Measurements from ENCODE around the gene TMC7. TPM values are rescaled to one million over a fixed set of nuclear protein-coding genes. Genes with fewer than 3 reads are reported as not detected.
A peak's percentile ranks its signal among the peaks of the same experiment; 100 is the strongest.

Gene TMC7
- total RNA-seq, 2 experiments from 2014 or later: not detected

DNA sequence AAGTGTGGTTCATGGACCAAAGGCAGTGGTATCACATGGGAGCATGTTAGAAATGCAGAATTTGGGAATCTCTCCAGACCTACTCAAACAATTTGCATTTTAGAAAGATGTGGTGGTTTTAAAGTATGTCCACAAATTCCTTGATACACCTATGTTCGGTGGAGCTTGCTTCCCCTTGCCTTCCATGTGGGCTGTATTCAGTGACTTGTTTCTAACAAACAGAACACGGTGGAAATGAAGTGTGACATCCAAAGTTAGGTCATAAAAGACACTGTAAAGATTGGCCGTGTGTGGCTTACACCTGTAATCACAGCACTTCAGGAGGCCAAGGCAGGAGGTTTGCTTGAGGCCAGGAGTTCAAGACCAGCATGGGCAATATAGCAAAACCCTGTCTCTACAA, 100.4 kb downstream of the TMC7 start:
- ChIA-PET CTCF (interaction anchor here (4.4 to 5.2 kb wide), 2 partner anchors 96 to 418 kb away, joined by 41 to 42 read pairs; no protein-coding TSS in a partner anchor), POLR2A (no interaction called here)
- Mint-ChIP-seq H3K4me1 (ENCODE audit: low read depth) (peaks cover 7% of the 10 kb centered on the region), H3K36me3 (ENCODE audit: low read depth) (peaks cover 16% of the 10 kb centered on the region), H3K9me3 (ENCODE audit: insufficient read depth) (no peaks in the 10 kb centered on the region), H3K27ac (no peak overlapping the region), H3K4me3 (no peak overlapping the region), H3K27me3 (ENCODE audit: low read depth) (peaks cover 9% of the 10 kb centered on the region)
- no peak for ATAC-seq
- DNase-seq: no peak

DNA sequence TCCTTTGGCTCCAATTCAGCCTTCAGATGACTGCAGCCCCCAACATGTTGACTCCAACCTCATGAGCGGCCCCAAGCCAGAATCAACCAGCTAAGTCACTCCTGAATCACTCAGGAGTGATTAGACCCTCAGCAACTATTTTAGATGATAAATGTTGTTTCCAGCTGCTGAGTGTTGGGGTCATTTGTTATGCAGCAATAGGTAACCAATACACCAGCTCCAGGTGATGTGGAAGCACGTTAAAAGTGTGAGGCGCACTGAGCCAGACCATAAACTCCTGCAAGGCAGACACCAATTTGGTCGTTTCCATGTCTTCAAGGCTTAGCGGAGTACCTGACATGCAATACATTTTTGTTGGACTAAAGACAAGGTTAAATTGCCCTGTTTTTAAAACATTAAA, 101.1 kb downstream of the TMC7 start:
- Mint-ChIP-seq H3K36me3 (ENCODE audit: low read depth) (peaks cover 15% of the 10 kb centered on the region), H3K27me3 (ENCODE audit: low read depth) (peaks cover 9% of the 10 kb centered on the region), H3K4me3 (no peak overlapping the region), H3K27ac (no peak overlapping the region), H3K4me1 (ENCODE audit: low read depth) (peaks cover 7% of the 10 kb centered on the region), H3K9me3 (ENCODE audit: insufficient read depth) (no peaks in the 10 kb centered on the region)
- ATAC-seq (no peak), DNase-seq (no peak)
- POLR2A ChIA-PET: no interaction called here
- CTCF ChIA-PET: interaction anchor here (1.0 to 5.2 kb wide), 6 partner anchors 8 to 418 kb away, joined by 3 to 42 read pairs (median 8); partner anchors contain the start of gene ARL6IP1

DNA sequence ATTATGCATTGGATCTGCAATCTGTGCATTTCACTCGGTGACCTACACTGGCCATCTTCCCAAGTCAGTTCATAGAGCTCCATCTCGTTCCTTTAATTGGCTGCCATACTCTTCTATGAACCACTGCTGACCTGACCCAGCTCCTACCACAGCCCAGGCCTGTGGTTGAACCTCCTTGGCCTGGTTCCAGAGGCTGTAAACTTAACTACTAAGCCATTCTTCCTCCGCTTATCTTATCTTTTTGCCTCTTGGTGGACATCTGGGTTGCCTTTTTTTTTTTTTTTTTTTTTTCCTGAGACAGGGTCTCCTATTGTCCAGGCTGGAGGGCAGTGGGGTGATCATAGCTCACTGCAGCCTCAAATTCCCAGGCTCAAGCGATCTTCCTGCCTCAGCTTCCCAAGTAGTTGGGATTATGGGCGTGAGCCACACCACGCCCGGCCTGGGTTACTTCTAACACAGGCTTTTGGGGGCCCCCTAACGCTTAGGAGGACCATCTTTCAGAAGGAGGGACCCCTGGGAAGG, 102.0 kb downstream of the TMC7 start:
- Mint-ChIP-seq H3K9me3 (ENCODE audit: insufficient read depth) (no peaks in the 10 kb centered on the region), H3K4me3 (no peak overlapping the region), H3K27ac (no peak overlapping the region), H3K4me1 (ENCODE audit: low read depth) (peaks cover 7% of the 10 kb centered on the region), H3K36me3 (ENCODE audit: low read depth) (peaks cover 13% of the 10 kb centered on the region), H3K27me3 (ENCODE audit: low read depth) (peaks cover 9% of the 10 kb centered on the region)
- DNase-seq (no peak), ATAC-seq (no peak)
- ChIA-PET CTCF (interaction anchor here (0.7 to 5.2 kb wide), 33 partner anchors 9 to 470 kb away, joined by 3 to 42 read pairs (median 4); partner anchors contain the start of genes ARL6IP1, COQ7 and VPS35L), POLR2A (interaction anchor here (0.6 kb wide), 1 partner anchor 7 kb away, joined by 4 read pairs; no protein-coding TSS in a partner anchor)

DNA sequence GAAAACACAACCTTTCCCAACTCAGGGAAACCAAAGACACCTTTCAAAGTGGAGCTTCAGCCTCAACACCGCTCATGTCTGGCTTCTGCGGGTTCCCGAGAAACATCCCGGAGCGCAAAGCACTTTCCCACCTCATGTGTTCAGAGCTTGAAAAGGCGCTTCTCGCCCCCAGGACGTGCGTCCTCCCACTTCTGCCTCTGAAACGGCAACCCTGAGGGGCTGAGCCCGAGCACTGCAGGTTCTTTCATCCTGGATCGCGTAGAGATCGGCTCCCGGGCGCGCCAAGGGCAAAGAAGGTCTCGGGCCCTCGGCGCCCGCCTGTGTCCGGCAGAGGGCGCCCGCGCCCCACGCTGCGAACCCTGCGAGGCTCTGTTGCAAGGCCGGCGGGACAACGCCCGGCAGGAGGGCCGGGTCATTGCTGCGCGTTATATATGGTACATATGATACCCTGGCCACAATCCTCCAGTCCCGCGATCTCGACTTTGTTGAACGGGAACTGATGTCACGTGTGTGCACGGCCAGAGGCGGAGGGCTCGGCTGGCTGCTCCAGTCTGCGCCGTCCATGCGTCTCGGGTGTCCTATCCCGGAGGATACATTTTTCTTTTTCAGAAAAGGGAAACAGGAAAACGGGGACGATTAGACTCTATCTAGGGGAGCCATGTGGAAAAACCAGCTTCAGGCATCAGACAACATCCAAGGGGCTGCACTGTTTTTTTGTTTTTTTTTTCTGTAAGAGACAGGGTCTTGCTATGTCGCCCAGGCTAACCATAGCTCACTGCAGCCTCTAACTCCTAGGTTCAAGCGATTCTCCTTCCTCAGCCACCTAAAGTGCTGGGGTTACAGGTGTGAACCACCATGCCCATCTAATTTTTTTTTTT, 102.8 kb downstream of the TMC7 start:
- no peaks in the 10 kb centered on the region for H3K9me3 Mint-ChIP-seq (ENCODE audit: insufficient read depth)
- no peak overlapping the region for H3K27ac Mint-ChIP-seq
- peak overlapping the region; percentile 57 for H3K4me3 Mint-ChIP-seq
- ChIA-PET POLR2A (interaction anchor here (0.5 to 0.6 kb wide), 2 partner anchors 8 to 18 kb away, joined by 4 read pairs; no protein-coding TSS in a partner anchor), CTCF (interaction anchor here (0.7 to 5.2 kb wide), 33 partner anchors 8 to 469 kb away, joined by 3 to 42 read pairs (median 4); partner anchors contain the start of genes ARL6IP1, COQ7 and VPS35L)
- H3K4me1 Mint-ChIP-seq (ENCODE audit: low read depth): peaks cover 7% of the 10 kb centered on the region
- H3K27me3 Mint-ChIP-seq (ENCODE audit: low read depth): peaks cover 9% of the 10 kb centered on the region
- peak; percentile 81 for DNase-seq
- ATAC-seq: peak; percentile 99
- peaks cover 6% of the 10 kb centered on the region for H3K36me3 Mint-ChIP-seq (ENCODE audit: low read depth)

DNA sequence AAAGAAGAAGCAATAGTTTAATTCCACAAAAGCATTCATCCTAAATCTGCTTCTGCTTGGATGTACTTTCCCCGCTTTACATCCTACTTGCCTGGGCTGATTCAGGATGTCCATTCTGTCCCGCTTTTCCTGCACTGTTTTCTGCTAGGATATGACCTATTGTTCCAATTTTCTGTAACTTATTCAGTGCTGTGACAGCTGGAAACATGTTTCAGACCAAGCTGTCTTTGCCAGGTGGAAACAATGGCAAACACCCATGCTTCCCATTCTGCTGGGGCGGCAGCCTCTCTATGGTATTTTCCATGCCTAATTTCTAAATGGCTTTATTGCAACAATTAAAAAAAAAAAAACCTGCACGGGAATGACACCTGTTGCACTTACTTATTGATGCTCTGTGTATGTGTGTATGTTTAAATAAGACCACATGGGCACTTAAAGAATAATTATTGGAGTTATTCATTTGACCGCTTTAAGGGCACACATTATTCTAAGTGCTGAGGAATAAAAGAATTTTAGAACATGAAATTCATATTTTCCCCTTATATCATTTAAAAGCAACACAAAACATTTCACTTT, 104.7 kb downstream of the TMC7 start:
- H3K9me3 Mint-ChIP-seq (ENCODE audit: insufficient read depth): no peaks in the 10 kb centered on the region
- ChIA-PET POLR2A (no interaction called here), CTCF (interaction anchor here (1.1 to 5.2 kb wide), 2 partner anchors 91 to 415 kb away, joined by 3 to 41 read pairs; no protein-coding TSS in a partner anchor)
- ATAC-seq (no peak), DNase-seq (no peak)
- no peaks in the 10 kb centered on the region for H3K36me3 Mint-ChIP-seq (ENCODE audit: low read depth)
- H3K27ac Mint-ChIP-seq: no peak overlapping the region
- H3K27me3 Mint-ChIP-seq (ENCODE audit: low read depth): peaks cover 9% of the 10 kb centered on the region
- H3K4me3 Mint-ChIP-seq: no peak overlapping the region
- H3K4me1 Mint-ChIP-seq (ENCODE audit: low read depth): peaks cover 7% of the 10 kb centered on the region

DNA sequence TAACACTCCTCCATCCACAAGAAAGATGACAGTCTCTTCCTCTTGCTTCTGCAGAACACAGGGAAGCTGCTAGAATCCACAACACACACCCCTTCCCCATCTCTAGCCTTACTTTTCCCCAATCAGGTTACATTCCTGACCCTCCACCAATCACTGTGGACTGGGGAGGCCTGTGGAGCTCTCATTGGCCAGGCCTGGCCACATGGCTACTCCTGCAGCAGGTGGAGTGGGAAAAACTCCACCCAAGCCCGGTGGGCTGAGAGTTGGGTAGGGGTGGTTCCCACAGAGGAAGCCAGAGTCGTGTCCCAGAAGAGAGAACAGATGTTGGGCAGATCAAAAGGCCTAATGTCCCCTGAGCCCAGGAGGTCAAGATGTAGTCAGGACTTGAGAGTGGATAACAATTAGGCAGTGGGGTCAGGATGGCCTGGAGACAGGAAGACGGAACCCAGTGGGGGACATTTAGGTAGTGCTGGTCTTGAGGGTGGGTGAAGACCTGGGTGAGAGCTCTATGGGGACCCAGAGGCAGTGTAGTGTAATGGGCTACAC, 105.7 kb downstream of the TMC7 start:
- ChIA-PET POLR2A (no interaction called here), CTCF (interaction anchor here (1.1 to 5.2 kb wide), 2 partner anchors 90 to 413 kb away, joined by 3 to 41 read pairs; no protein-coding TSS in a partner anchor)
- Mint-ChIP-seq H3K36me3 (ENCODE audit: low read depth) (peaks cover 1% of the 10 kb centered on the region), H3K4me3 (no peak overlapping the region), H3K9me3 (ENCODE audit: insufficient read depth) (no peaks in the 10 kb centered on the region), H3K27me3 (ENCODE audit: low read depth) (peaks cover 9% of the 10 kb centered on the region), H3K27ac (no peak overlapping the region), H3K4me1 (ENCODE audit: low read depth) (peaks cover 7% of the 10 kb centered on the region)
- DNase-seq: no peak
- ATAC-seq: no peak

DNA sequence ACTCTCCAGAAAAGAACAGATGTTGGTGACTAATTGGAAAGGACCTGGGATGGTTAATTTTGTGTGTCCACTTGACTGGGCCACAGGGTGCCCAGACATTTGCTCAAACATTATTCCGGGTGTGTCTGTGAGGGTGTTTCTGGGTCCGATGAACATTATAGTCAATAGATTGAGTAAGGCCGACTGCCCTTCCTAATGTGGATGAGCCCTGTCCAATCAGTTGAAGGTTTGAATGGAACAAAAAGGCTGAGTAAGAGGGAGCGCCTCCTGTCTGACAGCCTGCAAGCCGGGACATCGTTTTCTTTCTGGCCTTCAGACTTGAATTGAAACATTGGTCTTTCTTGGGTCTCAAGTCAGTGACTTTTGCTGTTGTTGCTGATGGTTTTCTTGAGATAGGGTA, 107.2 kb downstream of the TMC7 start:
- POLR2A ChIA-PET: no interaction called here
- Mint-ChIP-seq H3K36me3 (ENCODE audit: low read depth) (peaks cover 8% of the 10 kb centered on the region), H3K9me3 (ENCODE audit: insufficient read depth) (no peaks in the 10 kb centered on the region), H3K27ac (no peak overlapping the region), H3K4me3 (no peak overlapping the region), H3K4me1 (ENCODE audit: low read depth) (peaks cover 13% of the 10 kb centered on the region), H3K27me3 (ENCODE audit: low read depth) (no peaks in the 10 kb centered on the region)
- ATAC-seq (no peak), DNase-seq (no peak)
- CTCF ChIA-PET: no interaction called here

DNA sequence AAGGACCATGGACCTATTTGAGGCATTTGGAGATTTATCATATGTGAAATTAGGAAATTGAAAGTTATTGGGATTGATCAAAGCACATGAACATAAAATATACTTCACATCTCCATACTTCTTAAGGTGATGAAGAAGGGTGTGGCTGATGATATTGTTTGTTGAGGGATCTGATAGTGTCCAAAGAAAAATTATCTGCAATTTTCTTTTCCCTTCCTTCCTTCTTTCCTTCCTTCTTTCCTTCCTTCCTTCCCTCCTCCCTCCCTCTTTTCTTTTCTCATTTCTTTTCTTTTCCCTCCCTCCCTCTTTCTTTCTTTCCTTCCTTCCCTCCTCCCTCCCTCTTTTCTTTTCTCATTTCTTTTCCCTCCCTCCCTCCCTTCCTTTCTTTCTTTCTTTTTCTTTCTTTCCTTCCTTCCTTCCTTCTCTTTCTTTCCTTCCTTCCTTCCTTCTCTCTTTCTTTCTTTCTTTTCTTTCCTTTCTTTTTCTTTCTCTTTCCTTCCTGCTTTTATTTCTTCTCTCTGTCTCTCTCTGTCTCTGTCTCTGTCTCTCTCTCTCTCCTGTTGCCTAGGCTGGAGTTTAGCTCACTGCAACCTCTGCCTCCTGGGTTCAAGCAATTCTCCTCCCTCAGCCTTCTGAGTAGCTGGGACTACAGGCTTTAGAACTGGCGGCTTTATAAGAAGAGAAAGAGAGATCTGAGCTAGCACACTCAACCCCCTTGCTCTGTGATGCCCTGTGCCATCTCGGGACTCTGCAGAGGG, 109.1 kb downstream of the TMC7 start:
- ATAC-seq (no peak), DNase-seq (no peak)
- Mint-ChIP-seq H3K4me1 (ENCODE audit: low read depth) (peaks cover 6% of the 10 kb centered on the region), H3K4me3 (no peak overlapping the region), H3K27me3 (ENCODE audit: low read depth) (no peaks in the 10 kb centered on the region), H3K36me3 (ENCODE audit: low read depth) (peaks cover 8% of the 10 kb centered on the region), H3K27ac (no peak overlapping the region), H3K9me3 (ENCODE audit: insufficient read depth) (peaks cover 6% of the 10 kb centered on the region)
- ChIA-PET CTCF (no interaction called here), POLR2A (no interaction called here)

DNA sequence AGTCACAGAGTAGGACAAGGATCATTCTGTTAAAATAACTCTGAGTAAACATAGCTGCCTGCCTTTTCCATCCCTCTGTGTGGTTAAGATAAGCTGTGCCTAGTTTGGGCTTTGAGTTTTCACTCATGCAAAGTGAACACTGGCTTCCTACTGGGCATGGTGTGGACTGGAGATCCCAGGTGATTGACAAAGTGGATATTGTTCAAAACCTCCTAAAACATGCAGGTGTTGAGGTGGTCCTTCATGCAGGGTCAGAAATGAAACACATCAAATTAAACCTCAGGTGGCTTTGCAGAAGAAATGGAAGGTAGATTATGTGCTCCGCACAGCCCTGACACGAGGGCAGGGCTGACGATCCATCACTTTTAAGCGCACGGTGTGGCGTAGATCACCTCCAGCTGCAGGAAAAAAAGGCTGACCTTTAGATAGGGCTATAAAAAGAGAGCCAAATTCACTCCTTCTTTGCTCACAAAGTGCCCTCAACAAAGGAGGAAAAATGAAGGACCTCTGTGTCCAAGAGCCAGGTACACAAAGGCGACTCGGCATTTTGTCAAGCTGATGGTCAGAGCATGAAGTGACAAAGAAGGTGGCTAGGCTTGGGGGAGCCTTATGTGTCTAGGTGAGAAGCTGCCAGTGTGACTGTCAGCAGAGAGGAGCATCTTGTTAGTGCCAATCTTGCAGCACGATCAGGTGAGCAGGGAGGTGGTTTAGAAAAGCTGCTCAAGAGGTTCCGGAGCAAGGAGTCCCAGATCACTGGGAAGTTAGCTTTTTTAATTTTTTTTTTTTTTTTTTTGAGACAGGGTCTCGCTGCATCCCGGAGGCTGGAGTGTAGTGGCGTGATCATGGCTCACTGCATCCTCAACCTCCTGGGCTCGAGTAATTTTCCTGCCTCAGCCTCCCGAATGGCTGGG, 110.2 kb downstream of the TMC7 start:
- CTCF ChIA-PET: interaction anchor here (1.7 kb wide), 1 partner anchor 7 kb away, joined by 11 read pairs; no protein-coding TSS in a partner anchor
- peaks cover 6% of the 10 kb centered on the region for H3K4me1 Mint-ChIP-seq (ENCODE audit: low read depth)
- DNase-seq: no peak
- peaks cover 12% of the 10 kb centered on the region for H3K9me3 Mint-ChIP-seq (ENCODE audit: insufficient read depth)
- ATAC-seq: no peak
- H3K36me3 Mint-ChIP-seq (ENCODE audit: low read depth): peaks cover 8% of the 10 kb centered on the region
- no peaks in the 10 kb centered on the region for H3K27me3 Mint-ChIP-seq (ENCODE audit: low read depth)
- no peak overlapping the region for H3K27ac Mint-ChIP-seq
- POLR2A ChIA-PET: no interaction called here
- H3K4me3 Mint-ChIP-seq: no peak overlapping the region

DNA sequence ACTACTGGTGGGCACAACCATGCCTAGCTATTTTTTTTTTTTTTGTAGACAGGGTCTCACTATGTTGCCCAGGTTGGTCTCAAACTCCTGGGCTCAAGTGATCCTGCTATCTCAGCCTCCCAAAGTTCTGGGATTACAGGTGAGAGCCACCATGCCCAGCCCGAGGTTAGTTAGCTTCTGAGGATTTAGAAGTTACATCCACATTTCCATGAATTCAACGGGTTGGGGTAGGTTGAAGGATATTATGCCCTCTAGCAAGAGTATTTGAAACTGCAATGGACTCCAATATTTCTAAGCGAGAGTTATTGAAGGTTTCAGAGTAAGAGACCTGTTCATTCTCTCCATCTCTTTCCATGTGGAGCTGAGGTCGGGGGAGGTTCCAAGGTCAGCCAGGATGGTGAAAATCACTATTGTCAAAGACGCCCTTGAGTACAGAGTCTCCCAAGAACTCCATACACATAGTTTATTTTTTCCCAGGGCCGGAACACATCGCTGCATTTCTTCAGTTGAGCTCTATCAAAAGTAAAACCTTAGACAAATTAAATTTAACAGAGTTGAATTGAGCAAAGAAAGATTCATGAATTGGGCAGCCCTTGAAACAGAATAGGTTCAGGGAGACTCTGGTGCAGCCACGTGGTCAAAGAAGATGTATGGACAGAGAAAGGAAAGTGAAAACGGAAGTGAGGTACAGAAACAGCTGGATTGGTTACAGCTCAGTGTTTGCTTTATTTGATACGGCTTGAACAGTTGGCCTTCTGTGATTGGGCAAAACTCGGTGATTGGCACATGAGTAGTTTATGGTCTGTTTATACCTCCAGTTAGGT, 111.0 kb downstream of the TMC7 start:
- H3K4me3 Mint-ChIP-seq: no peak overlapping the region
- DNase-seq (no peak), ATAC-seq (peak; percentile 57)
- peaks cover 6% of the 10 kb centered on the region for H3K4me1 Mint-ChIP-seq (ENCODE audit: low read depth)
- ChIA-PET POLR2A (no interaction called here), CTCF (interaction anchor here (1.7 kb wide), 1 partner anchor 8 kb away, joined by 11 read pairs; no protein-coding TSS in a partner anchor)
- no peaks in the 10 kb centered on the region for H3K27me3 Mint-ChIP-seq (ENCODE audit: low read depth)
- H3K9me3 Mint-ChIP-seq (ENCODE audit: insufficient read depth): peaks cover 12% of the 10 kb centered on the region
- H3K36me3 Mint-ChIP-seq (ENCODE audit: low read depth): peaks cover 8% of the 10 kb centered on the region
- no peak overlapping the region for H3K27ac Mint-ChIP-seq

Measured in activated CD8-positive, alpha-beta T cell treated with anti-CD3 and anti-CD28 coated beads, Interleukin-2, amount 10 ng/mL, durations not matched to agents 7 days and 5 days (primary cell).